ENCODE results near the gene MAFF.
"Not testable (repeated sequence)": the region's sequence is repeated elsewhere in the genome, so short reads cannot be mapped to it uniquely, and the experiment has no call there.

The MAFF gene

GRCh38 chr22:38223289-38223960, 21.6 kb downstream of the MAFF start:
- no peak for DNase-seq (ENCODE audit: low spot score)

DNA sequence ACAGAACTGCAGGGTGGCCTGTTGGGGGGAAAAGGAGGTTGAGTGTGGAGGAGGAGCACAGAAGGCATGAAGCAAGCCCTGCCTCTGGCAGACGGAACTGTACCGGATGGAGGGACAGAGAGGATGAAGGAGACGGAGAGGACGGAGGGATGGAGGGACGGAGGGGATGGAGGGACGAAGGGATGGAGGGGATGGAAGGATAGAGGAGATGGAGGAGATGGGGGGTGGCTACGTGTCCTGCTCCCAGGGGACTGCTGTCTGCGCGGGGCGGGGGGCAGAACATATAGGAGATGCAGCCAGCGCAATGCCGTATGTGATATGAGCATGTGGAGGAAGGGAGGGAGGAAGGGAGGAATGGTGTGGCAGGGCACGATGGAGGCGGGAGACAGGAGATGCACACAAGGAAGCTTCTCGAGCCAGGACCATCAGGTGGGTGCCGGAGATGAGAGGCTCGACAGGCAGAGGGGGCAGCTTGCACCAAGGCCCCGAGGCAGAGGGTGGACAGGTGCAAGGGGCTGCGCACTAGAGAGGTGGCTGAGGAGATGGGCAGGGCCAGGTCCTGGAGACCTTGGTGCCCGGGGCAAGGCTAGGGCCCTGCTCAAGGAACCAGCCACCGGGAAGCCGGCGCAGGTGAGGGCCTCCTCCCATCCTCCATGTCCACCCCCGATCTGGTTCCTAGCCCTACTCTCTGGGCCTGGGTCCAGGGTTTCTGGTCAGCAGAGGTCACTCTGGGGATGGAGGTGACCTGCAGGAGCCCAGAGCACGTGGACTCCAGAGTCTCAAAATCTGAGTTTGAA, 25.3 kb downstream of the MAFF start:
- no peak for DNase-seq (ENCODE audit: low spot score)

DNA sequence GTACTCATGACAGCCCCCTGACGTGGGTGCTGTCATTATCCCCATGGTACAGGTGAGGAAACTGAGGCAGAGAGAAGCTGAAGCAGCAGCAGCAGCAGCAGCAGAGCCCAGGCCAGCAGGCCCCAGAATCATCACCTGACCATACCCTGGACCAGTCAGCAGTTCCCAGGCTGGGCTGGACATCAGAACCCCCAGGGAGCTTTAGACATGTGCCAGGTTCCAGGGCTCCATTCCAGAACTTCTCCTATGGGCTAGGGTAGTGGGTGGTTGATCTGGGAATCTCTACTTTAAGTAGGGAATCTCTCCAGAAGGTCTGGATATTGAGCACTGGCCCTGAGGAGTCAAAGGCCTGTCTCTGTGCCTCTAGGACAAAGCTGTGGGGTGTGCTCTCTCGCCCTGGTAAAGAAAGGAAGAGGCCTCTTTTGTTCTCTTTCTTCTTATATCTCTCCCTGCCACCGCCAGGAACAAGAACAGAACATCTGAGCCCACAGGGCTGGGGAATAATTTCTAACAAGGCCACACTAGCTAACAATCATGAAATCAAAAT, 26.6 kb downstream of the MAFF start:
- no peak for DNase-seq (ENCODE audit: low spot score)

- DNase-seq (ENCODE audit: low spot score): peak; percentile 19
These were observed 27.3 kb downstream of the MAFF start for GRCh38 chr22:38228873-38229740.

- no peak for DNase-seq (ENCODE audit: low spot score)
These were observed 28.5 kb downstream of the MAFF start for GRCh38 chr22:38230108-38230825.

DNA sequence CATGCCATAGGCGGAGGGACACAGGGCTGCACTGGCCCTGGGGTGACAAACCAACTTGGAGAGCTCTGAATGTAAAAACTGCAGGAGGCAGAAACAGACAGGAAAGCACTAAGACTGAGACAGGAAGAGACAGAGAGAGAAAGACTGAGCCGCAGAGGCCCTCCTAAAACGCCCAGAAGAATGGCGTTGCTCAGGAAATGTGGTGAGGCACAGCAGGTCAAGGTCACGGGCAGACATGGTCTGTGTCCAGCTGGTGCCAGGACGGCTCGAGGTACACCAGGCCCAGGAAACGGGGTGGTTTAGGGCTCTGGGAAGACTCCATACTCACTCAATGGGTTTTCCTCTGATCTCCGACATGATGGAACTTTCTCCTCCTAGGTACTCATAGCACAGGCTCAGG, 29.1 kb downstream of the MAFF start:
- DNase-seq (ENCODE audit: low spot score): no peak

- no peak for DNase-seq (ENCODE audit: low spot score)
These were observed 30.4 kb downstream of the MAFF start for GRCh38 chr22:38232196-38232595.

GRCh38 chr22:38233427-38233826, 31.6 kb downstream of the MAFF start:
- DNase-seq (ENCODE audit: low spot score): no peak

- not testable (repeated sequence) for DNase-seq (ENCODE audit: low spot score)
These were observed 32.1 kb downstream of the MAFF start for GRCh38 chr22:38233856-38234255.

GRCh38 chr22:38235240-38235850, 33.6 kb downstream of the MAFF start:
- DNase-seq (ENCODE audit: low spot score): no peak

GRCh38 chr22:38236786-38237185, 35.0 kb downstream of the MAFF start:
- no peak for DNase-seq (ENCODE audit: low spot score)

DNA sequence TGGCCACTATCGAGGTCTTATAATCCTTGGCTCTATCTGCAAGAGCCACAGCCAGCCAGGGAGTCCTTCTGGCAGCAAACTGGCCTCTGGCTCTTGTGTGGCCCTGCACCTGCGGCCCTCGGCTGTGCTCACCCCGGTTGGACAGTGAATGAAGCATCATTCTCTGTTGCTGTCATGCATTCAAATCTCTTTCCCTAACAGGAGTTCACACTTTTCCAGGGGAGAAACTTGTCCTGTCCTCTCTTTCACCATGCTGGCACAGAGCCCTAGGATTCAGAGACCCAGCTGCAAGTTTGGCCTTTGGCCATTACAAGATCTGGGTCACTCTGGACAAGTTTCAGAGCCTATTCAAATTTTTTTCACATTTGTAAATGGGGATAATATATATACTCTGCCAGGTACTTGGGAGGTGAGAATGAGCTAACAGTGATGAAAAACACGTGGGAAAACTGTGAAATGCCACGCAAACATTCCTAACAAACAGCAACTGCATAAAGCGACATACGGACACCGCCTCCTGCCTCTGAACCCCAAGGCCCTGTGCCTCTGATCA, 36.8 kb downstream of the MAFF start:
- DNase-seq (ENCODE audit: low spot score): no peak

GRCh38 chr22:38239101-38239761, 37.4 kb downstream of the MAFF start:
- DNase-seq (ENCODE audit: low spot score): no peak

DNA sequence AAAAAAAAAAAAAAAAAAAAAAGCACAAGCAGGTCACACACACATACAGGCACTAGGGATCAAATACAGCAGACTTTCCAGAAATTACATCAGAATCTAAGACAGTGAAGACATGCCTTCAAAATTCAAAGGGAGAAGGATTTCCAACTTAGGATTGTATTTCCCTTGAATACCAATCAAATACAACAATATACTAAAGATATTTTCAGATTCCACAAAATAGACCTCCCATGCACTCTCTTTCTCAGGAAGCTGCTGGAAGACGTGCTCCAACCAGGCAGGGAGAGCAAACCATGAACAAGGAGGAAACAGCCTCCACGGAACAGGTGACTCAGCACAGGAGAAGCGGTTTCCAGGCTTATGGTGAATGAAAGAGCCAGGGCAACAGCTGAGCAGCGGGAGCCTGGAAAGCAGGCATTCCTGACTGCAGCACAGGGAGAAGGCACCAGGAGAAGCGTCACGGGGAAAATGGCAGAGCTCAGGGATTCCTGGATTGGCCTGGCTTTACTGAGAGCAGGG, 39.0 kb downstream of the MAFF start:
- DNase-seq (ENCODE audit: low spot score): peak; percentile 33

GRCh38 chr22:38243007-38243765, 41.4 kb downstream of the MAFF start:
- no peak for DNase-seq (ENCODE audit: low spot score)

DNA sequence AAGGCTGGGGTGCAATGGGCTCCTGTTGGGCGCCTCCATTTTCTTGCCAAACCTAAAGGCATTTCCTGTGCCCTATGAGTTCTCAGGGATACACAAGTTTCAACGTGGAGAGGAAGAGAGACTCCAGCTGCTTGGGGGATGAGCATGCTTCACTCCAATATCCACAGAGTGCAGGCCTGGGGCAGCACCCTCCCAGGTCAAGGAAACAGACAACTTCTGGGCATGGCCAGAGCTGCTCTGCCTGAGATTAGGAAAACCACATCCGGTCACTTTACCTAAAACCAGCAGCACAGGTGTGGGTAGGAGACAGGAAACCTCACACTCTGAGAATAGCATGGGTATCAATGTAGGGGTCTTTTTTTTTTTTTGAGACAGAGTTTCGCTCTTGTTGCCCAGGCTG, 42.3 kb downstream of the MAFF start:
- no peak for DNase-seq (ENCODE audit: low spot score)

GRCh38 chr22:38246046-38246658, 44.4 kb downstream of the MAFF start:
- no peak for DNase-seq (ENCODE audit: low spot score)

GRCh38 chr22:38246692-38247091, 44.9 kb downstream of the MAFF start:
- DNase-seq (ENCODE audit: low spot score): no peak

GRCh38 chr22:38247713-38248112, 45.9 kb downstream of the MAFF start:
- no peak for DNase-seq (ENCODE audit: low spot score)
